Measurements from ENCODE around the gene TSPAN17.

- TF ChIP-seq, protein P1, sequence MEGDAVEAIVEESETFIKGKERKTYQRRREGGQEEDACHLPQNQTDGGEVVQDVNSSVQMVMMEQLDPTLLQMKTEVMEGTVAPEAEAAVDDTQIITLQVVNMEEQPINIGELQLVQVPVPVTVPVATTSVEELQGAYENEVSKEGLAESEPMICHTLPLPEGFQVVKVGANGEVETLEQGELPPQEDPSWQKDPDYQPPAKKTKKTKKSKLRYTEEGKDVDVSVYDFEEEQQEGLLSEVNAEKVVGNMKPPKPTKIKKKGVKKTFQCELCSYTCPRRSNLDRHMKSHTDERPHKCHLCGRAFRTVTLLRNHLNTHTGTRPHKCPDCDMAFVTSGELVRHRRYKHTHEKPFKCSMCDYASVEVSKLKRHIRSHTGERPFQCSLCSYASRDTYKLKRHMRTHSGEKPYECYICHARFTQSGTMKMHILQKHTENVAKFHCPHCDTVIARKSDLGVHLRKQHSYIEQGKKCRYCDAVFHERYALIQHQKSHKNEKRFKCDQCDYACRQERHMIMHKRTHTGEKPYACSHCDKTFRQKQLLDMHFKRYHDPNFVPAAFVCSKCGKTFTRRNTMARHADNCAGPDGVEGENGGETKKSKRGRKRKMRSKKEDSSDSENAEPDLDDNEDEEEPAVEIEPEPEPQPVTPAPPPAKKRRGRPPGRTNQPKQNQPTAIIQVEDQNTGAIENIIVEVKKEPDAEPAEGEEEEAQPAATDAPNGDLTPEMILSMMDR (conservative IDR thresholded peaks at IDR 0.05; ENCODE audit: low read depth in 2 of 2), result no peak
- TF ChIP-seq, protein P2, sequence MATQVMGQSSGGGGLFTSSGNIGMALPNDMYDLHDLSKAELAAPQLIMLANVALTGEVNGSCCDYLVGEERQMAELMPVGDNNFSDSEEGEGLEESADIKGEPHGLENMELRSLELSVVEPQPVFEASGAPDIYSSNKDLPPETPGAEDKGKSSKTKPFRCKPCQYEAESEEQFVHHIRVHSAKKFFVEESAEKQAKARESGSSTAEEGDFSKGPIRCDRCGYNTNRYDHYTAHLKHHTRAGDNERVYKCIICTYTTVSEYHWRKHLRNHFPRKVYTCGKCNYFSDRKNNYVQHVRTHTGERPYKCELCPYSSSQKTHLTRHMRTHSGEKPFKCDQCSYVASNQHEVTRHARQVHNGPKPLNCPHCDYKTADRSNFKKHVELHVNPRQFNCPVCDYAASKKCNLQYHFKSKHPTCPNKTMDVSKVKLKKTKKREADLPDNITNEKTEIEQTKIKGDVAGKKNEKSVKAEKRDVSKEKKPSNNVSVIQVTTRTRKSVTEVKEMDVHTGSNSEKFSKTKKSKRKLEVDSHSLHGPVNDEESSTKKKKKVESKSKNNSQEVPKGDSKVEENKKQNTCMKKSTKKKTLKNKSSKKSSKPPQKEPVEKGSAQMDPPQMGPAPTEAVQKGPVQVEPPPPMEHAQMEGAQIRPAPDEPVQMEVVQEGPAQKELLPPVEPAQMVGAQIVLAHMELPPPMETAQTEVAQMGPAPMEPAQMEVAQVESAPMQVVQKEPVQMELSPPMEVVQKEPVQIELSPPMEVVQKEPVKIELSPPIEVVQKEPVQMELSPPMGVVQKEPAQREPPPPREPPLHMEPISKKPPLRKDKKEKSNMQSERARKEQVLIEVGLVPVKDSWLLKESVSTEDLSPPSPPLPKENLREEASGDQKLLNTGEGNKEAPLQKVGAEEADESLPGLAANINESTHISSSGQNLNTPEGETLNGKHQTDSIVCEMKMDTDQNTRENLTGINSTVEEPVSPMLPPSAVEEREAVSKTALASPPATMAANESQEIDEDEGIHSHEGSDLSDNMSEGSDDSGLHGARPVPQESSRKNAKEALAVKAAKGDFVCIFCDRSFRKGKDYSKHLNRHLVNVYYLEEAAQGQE (IDR thresholded peaks at IDR 0.05; ENCODE audit: unreplicated experiment), result no peak
- TF ChIP-seq EZH2 (IDR thresholded peaks at IDR 0.05; ENCODE audit: low read depth, unreplicated experiment) (no peak), POLR2AphosphoS5 (IDR thresholded peaks at IDR 0.05; ENCODE audit: low read depth) (no peak), JUNB (IDR thresholded peaks at IDR 0.05; ENCODE audit: unreplicated experiment) (no peak), EZH2phosphoT487 (IDR thresholded peaks at IDR 0.05; ENCODE audit: unreplicated experiment) (no peak), NANOG (IDR thresholded peaks at IDR 0.05; ENCODE audit: borderline replicate concordance) (no peak), CREB1 (CRISPR knock-in tag; IDR thresholded peaks at IDR 0.05; ENCODE audit: low read depth) (no peak), ZNF114 (CRISPR knock-in tag; IDR thresholded peaks at IDR 0.05) (no peak), ZNF331 (CRISPR knock-in tag; IDR thresholded peaks at IDR 0.05; ENCODE audit: low read depth) (no peak), STAT1 (IDR thresholded peaks at IDR 0.05; ENCODE audit: unreplicated experiment) (no peak)
- TF ChIP-seq, protein P3, sequence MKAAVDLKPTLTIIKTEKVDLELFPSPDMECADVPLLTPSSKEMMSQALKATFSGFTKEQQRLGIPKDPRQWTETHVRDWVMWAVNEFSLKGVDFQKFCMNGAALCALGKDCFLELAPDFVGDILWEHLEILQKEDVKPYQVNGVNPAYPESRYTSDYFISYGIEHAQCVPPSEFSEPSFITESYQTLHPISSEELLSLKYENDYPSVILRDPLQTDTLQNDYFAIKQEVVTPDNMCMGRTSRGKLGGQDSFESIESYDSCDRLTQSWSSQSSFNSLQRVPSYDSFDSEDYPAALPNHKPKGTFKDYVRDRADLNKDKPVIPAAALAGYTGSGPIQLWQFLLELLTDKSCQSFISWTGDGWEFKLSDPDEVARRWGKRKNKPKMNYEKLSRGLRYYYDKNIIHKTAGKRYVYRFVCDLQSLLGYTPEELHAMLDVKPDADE (IDR thresholded peaks at IDR 0.05), result no peak
- TF ChIP-seq, protein P4, sequence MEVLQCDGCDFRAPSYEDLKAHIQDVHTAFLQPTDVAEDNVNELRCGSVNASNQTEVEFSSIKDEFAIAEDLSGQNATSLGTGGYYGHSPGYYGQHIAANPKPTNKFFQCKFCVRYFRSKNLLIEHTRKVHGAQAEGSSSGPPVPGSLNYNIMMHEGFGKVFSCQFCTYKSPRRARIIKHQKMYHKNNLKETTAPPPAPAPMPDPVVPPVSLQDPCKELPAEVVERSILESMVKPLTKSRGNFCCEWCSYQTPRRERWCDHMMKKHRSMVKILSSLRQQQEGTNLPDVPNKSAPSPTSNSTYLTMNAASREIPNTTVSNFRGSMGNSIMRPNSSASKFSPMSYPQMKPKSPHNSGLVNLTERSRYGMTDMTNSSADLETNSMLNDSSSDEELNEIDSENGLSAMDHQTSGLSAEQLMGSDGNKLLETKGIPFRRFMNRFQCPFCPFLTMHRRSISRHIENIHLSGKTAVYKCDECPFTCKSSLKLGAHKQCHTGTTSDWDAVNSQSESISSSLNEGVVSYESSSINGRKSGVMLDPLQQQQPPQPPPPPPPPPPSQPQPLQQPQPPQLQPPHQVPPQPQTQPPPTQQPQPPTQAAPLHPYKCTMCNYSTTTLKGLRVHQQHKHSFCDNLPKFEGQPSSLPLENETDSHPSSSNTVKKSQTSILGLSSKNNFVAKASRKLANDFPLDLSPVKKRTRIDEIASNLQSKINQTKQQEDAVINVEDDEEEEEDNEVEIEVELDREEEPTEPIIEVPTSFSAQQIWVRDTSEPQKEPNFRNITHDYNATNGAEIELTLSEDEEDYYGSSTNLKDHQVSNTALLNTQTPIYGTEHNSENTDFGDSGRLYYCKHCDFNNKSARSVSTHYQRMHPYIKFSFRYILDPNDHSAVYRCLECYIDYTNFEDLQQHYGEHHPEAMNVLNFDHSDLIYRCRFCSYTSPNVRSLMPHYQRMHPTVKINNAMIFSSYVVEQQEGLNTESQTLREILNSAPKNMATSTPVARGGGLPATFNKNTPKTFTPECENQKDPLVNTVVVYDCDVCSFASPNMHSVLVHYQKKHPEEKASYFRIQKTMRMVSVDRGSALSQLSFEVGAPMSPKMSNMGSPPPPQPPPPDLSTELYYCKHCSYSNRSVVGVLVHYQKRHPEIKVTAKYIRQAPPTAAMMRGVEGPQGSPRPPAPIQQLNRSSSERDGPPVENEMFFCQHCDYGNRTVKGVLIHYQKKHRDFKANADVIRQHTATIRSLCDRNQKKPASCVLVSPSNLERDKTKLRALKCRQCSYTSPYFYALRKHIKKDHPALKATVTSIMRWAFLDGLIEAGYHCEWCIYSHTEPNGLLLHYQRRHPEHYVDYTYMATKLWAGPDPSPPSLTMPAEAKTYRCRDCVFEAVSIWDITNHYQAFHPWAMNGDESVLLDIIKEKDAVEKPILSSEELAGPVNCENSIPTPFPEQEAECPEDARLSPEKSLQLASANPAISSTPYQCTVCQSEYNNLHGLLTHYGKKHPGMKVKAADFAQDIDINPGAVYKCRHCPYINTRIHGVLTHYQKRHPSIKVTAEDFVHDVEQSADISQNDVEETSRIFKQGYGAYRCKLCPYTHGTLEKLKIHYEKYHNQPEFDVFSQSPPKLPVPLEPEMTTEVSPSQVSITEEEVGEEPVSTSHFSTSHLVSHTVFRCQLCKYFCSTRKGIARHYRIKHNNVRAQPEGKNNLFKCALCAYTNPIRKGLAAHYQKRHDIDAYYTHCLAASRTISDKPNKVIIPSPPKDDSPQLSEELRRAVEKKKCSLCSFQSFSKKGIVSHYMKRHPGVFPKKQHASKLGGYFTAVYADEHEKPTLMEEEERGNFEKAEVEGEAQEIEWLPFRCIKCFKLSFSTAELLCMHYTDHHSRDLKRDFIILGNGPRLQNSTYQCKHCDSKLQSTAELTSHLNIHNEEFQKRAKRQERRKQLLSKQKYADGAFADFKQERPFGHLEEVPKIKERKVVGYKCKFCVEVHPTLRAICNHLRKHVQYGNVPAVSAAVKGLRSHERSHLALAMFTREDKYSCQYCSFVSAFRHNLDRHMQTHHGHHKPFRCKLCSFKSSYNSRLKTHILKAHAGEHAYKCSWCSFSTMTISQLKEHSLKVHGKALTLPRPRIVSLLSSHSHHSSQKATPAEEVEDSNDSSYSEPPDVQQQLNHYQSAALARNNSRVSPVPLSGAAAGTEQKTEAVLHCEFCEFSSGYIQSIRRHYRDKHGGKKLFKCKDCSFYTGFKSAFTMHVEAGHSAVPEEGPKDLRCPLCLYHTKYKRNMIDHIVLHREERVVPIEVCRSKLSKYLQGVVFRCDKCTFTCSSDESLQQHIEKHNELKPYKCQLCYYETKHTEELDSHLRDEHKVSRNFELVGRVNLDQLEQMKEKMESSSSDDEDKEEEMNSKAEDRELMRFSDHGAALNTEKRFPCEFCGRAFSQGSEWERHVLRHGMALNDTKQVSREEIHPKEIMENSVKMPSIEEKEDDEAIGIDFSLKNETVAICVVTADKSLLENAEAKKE (CRISPR knock-in tag; IDR thresholded peaks at IDR 0.05), result no peak
Measured at GRCh38 chr5:176647843-176648473, 674 bp downstream of the TSPAN17 start.
